Calu3 (cell line): ENCODE measurements around the gene ABLIM2. TPM values are rescaled to one million over a fixed set of nuclear protein-coding genes. Genes with fewer than 3 reads are reported as not detected.

Source experiments
- BruUV-seq: library from RNA; stranded (reverse); fragments of 400-500 nt; replicated peaks from 2 replicates; lab custom pipeline; 2021; lab: Mats Ljungman, UMichigan
- CTCF ChIA-PET: fragments of 300-600 bp; sonication (Branson Sonifier 250); formaldehyde crosslinking; loops from one replicate; lab custom pipeline; 2022; ENCODE audit warnings: antibody characterized with exemption; lab: Charles Lee
- DNase-seq: peaks from one replicate; pipeline ENCODE4 v3.0.0; 2022
- H3K27ac Mint-ChIP-seq: one replicate; pipeline ENCODE4 v1.8.0; 2022; ENCODE audit warnings: mixed read lengths; ENCODE audit not compliant: unreplicated experiment
- H3K27me3 Mint-ChIP-seq: one replicate; pipeline ENCODE4 v1.8.0; 2022; ENCODE audit warnings: mixed read lengths; ENCODE audit not compliant: unreplicated experiment
- H3K36me3 Mint-ChIP-seq: one replicate; pipeline ENCODE4 v1.8.0; 2022; ENCODE audit warnings: mild to moderate bottlenecking, moderate library complexity, mixed read lengths; ENCODE audit not compliant: insufficient read depth, unreplicated experiment
- H3K4me1 Mint-ChIP-seq: one replicate; pipeline ENCODE4 v1.8.0; 2022; ENCODE audit warnings: mild to moderate bottlenecking, low read depth, mixed read lengths; ENCODE audit not compliant: unreplicated experiment
- H3K4me3 Mint-ChIP-seq: one replicate; pipeline ENCODE4 v1.8.0; 2022; ENCODE audit warnings: mild to moderate bottlenecking, low read depth, moderate library complexity, mixed read lengths; ENCODE audit not compliant: unreplicated experiment
- H3K9me3 Mint-ChIP-seq: one replicate; pipeline ENCODE4 v1.8.0; 2022; ENCODE audit warnings: low read depth, mixed read lengths; ENCODE audit not compliant: unreplicated experiment
- intact Hi-C: fragments of 100-400 bp; cut with micrococcal nuclease; formaldehyde crosslinking; loops from one replicate; pipeline ENCODE4 v1.10.0; 2022; ENCODE audit not compliant: unreplicated experiment
- total RNA-seq: library from RNA; stranded (reverse); gene quantifications from 2 replicates; pipeline ENCODE4 v1.2.3, GENCODE V29; 2022
- TF ChIP-seq, protein P1 (sequence below): fragments of 200-600 bp; IDR thresholded peaks from one replicate; pipeline ENCODE4 v1.8.0; 2022; ENCODE audit warnings: antibody characterized with exemption; ENCODE audit not compliant: unreplicated experiment

Gene ABLIM2
- total RNA-seq, 1 experiment from 2014 or later = 1.0 TPM

DNA sequence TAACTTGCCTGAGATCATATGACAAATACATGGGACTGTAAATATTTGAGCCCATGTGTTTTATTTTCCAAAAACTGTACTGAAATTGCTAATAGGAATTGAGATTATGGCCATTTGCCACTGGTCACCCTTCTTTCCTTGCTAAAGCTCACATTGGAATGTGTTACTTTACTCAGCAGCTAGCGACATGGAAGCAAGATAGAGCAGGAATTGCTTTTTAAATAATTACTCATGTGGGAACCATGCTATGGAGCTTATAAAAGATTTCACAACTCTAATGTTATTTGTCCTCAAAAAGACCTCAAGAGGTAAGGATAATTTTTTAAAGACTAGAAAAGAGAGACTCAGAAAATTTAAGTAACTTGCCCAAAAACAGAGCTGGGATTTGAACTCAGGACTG is 170.2 kb downstream of the ABLIM2 start:
- no TSS peak for BruUV-seq
- Mint-ChIP-seq H3K36me3 (peaks cover 6% of the 10 kb centered on the region), H3K27ac (no peak overlapping the region), H3K4me1 (no peaks in the 10 kb centered on the region), H3K9me3 (no peaks in the 10 kb centered on the region), H3K27me3 (peaks cover 8% of the 10 kb centered on the region), H3K4me3 (no peak overlapping the region)
- TF ChIP-seq, protein P1, sequence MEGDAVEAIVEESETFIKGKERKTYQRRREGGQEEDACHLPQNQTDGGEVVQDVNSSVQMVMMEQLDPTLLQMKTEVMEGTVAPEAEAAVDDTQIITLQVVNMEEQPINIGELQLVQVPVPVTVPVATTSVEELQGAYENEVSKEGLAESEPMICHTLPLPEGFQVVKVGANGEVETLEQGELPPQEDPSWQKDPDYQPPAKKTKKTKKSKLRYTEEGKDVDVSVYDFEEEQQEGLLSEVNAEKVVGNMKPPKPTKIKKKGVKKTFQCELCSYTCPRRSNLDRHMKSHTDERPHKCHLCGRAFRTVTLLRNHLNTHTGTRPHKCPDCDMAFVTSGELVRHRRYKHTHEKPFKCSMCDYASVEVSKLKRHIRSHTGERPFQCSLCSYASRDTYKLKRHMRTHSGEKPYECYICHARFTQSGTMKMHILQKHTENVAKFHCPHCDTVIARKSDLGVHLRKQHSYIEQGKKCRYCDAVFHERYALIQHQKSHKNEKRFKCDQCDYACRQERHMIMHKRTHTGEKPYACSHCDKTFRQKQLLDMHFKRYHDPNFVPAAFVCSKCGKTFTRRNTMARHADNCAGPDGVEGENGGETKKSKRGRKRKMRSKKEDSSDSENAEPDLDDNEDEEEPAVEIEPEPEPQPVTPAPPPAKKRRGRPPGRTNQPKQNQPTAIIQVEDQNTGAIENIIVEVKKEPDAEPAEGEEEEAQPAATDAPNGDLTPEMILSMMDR = no peak
- no peak for DNase-seq
- intact Hi-C loops = no loop called here
- CTCF ChIA-PET = interaction anchor here (1.0 to 2.1 kb wide), 2 partner anchors 186 to 218 kb away, joined by 3 to 8 read pairs; no protein-coding TSS in a partner anchor

DNA sequence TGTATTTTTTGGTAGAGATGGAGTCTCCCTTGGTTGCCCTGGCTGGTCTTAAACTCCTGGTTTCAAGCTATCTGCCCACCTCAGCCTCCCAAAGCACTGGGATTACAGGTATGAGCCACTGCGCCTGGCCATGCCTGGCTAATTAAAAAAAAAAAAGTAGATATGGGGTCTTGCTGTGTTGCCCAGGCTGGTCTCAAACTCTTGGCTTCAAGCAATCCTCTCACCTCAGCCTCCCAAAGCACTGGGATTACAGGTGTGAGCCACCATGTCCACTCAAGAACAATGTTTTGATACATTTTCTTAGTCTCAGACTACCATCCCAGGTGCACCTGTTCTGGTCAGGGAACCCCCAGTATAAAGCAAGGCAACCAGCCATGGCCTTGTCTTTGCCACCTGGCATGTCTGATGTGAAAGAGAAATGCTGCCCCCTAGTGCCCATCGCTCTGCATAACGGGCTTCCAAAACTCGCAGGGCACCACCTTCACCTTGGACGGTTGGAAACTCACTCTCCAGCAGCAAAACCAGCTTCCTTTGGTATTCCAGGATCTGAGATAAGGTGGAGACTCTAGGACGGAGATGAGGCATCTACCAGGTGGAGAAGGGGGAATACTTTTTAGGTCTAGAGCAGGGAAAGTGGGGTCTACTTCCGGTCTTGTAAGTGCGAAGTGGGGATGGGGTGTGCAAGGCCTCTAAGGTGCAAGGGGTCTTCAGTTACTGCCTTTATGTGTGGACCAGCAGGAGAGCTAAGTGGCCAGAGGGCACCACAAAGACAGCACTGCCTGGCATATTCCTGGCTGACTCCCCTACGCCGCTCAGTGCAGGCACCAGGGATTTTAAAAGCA is 171.2 kb downstream of the ABLIM2 start:
- TF ChIP-seq, protein P1 = peak; percentile 81
- peaks cover 8% of the 10 kb centered on the region for H3K27me3 Mint-ChIP-seq
- no peaks in the 10 kb centered on the region for H3K4me1 Mint-ChIP-seq
- no TSS peak for BruUV-seq
- no peak overlapping the region for H3K27ac Mint-ChIP-seq
- H3K9me3 Mint-ChIP-seq = no peaks in the 10 kb centered on the region
- CTCF ChIA-PET = interaction anchor here (0.8 to 2.1 kb wide), 3 partner anchors 182 to 217 kb away, joined by 3 to 8 read pairs (median 4); no protein-coding TSS in a partner anchor
- H3K4me3 Mint-ChIP-seq = no peak overlapping the region
- intact Hi-C loops = loop anchor here (1.0 kb wide), 2 partner anchors 183 to 265 kb away; no protein-coding TSS in a partner anchor
- DNase-seq = peak; percentile 76
- peaks cover 6% of the 10 kb centered on the region for H3K36me3 Mint-ChIP-seq

DNA sequence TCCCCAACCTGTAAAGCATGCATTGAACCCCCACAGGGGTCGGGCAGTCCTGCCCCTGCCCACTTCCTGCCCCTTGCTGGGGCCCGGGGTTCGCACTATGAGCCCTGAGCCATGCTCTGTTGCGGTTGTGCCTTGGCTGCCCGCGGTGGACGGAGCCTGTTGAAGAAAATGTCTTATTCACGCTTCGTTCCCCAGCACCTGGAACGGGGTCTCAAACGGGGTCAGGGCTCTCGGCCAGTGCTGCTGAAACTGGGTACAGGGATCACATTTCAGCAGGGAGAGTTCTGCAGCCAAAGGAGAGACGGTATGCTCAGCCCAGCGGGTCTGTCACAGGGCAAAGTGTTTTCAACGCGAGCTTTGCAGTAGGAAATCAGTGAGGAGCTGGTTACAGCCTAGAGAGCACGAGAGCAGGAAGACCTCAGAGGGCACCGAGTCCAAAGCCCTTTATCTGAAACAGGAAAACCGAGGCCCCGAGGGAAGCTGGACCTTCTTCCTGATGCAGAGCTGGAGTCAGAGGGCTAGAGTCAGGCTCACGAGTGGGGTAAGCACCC is 172.6 kb downstream of the ABLIM2 start:
- no peak overlapping the region for H3K4me3 Mint-ChIP-seq
- intact Hi-C loops = no loop called here
- no peaks in the 10 kb centered on the region for H3K9me3 Mint-ChIP-seq
- TF ChIP-seq, protein P1 = no peak
- peaks cover 13% of the 10 kb centered on the region for H3K4me1 Mint-ChIP-seq
- no peak for DNase-seq
- no TSS peak for BruUV-seq
- no peak overlapping the region for H3K27ac Mint-ChIP-seq
- H3K27me3 Mint-ChIP-seq = no peaks in the 10 kb centered on the region
- CTCF ChIA-PET = no interaction called here
- peaks cover 6% of the 10 kb centered on the region for H3K36me3 Mint-ChIP-seq

DNA sequence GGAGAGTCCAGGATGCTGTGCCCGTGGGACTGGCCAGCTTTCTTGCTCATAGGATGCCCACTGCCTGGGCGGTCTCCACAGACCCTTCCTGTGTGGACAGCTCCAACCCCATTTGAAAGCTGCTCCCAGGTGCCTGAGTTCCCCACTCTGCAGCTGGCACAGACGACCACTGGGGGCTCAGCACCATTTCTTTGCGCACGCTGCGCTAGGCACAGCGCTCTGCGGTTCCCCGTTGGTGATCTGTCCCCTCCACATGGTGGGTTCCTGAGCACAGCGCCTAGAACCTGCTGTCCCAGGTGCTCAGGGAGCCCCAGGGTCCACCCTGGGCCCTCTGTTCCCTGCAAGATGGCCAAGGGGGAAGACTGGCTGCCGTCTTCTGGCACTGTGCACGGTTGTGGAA is 173.5 kb downstream of the ABLIM2 start:
- TF ChIP-seq, protein P1 = no peak
- H3K9me3 Mint-ChIP-seq = no peaks in the 10 kb centered on the region
- CTCF ChIA-PET = no interaction called here
- no peak for DNase-seq
- no peaks in the 10 kb centered on the region for H3K27me3 Mint-ChIP-seq
- H3K4me1 Mint-ChIP-seq = peaks cover 15% of the 10 kb centered on the region
- H3K4me3 Mint-ChIP-seq = no peak overlapping the region
- no peak overlapping the region for H3K27ac Mint-ChIP-seq
- H3K36me3 Mint-ChIP-seq = peaks cover 6% of the 10 kb centered on the region
- intact Hi-C loops = no loop called here
- no TSS peak for BruUV-seq
